Cardiac septum (tissue), 1 donor: ENCODE data around the gene RNF217. TPM values are rescaled to one million over a fixed set of nuclear protein-coding genes. Genes with fewer than 3 reads are reported as not detected.
A peak's percentile ranks its signal among the peaks of the same experiment; 100 is the strongest.
"Not testable (repeated sequence)": the region's sequence is repeated elsewhere in the genome, so short reads cannot be mapped to it uniquely, and the experiment has no call there.

Experiments
- DNase-seq: peaks from one replicate; pipeline ENCODE4 v3.0.0-alpha.2; 2020; ENCODE audit warnings: low spot score
- intact Hi-C: fragments of 100-400 bp; cut with DNase I; formaldehyde crosslinking; loops from one replicate; pipeline ENCODE4 v1.14.0; 2022
- total RNA-seq: library from RNA; stranded (reverse); fragmentation: NEBNext Ultra II Directional; extraction: Animal tissue kit (Norgen Biotek cat#: 25700); gene quantifications from one replicate; pipeline ENCODE4 v1.2.1, GENCODE V29; 2021
- donor health status: DM: no; HTN: no; CAD: no.

RNF217 gene
- total RNA-seq, 1 donor from 2014 or later, result 28.1 TPM

GRCh38 chr6:124960757-124961463 lies 1.3 kb upstream of the RNF217 start:
- DNase-seq, result no peak
- intact Hi-C loops, result loop anchor here (5.0 to 10.0 kb wide), 2 partner anchors 141 to 234 kb away; no protein-coding TSS in a partner anchor

DNA sequence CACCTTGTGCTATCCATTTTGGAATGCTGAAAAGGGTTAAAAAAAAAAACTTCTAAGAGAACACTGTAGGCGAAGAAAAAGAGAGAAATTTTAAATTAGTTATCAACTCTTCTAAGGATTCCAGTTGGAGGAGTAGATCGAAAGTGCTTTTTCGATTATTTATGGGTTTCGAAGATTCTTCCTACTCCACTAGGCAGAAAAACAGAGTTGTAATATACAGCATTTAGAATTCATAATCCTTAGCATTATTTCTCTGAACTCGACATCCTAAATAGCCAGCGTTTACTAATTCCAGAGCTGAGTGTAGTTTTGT lies 817 bp upstream of the RNF217 start:
- intact Hi-C loops, result loop anchor here (5.0 to 10.0 kb wide), 2 partner anchors 141 to 233 kb away; no protein-coding TSS in a partner anchor
- DNase-seq, result no peak

DNA sequence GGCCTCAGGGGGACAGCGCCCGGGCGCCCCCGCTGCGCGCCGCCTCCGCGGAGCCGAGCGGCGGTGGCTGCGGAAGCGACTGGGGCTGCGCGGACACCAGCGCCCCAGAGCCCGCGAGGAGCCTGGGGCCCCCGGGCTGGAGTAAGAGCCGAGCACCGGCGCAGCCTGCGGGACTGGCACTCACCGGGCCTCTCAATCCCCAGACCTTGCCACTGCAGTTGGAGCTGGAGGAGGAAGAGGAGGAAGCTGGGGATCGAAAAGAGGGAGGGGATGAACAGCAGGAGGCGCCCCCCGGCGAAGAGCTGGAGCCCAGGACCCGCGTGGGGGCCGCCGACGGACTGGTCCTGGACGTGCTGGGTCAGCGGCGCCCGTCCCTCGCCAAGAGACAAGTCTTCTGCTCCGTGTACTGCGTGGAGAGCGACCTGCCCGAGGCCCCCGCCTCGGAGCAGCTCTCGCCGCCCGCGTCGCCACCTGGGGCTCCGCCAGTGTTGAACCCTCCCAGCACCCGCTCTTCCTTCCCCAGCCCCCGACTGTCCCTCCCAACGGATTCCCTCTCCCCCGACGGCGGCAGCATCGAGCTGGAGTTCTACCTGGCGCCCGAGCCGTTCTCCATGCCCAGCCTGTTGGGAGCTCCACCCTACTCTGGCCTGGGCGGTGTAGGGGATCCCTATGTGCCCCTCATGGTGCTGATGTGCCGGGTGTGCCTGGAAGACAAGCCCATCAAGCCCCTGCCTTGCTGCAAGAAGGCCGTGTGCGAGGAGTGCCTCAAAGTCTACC lies 590 bp downstream of the RNF217 start:
- intact Hi-C loops, result loop anchor here (5.0 to 10.0 kb wide), 2 partner anchors 139 to 232 kb away; no protein-coding TSS in a partner anchor
- DNase-seq, result peak; percentile 77

DNA sequence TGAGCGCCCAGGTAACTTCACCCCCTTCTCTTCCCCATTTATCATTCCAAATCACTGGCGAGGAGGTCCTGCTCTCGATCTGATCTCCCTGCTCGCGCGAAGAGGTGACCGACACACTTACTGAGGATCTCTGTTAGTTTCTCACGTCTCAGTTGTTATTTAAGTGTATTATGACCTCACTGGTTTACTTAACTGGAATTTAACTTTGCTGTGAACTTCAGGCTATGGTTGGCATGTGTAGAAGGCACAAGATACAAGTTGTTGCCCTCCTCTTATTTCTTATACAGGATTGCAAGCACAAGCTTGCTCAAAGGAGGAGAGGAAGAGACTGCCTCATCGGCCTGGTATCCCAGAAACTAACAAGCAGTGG lies 1.2 kb downstream of the RNF217 start:
- intact Hi-C loops, result loop anchor here (5.0 to 10.0 kb wide), 2 partner anchors 139 to 231 kb away; no protein-coding TSS in a partner anchor
- no peak for DNase-seq

DNA sequence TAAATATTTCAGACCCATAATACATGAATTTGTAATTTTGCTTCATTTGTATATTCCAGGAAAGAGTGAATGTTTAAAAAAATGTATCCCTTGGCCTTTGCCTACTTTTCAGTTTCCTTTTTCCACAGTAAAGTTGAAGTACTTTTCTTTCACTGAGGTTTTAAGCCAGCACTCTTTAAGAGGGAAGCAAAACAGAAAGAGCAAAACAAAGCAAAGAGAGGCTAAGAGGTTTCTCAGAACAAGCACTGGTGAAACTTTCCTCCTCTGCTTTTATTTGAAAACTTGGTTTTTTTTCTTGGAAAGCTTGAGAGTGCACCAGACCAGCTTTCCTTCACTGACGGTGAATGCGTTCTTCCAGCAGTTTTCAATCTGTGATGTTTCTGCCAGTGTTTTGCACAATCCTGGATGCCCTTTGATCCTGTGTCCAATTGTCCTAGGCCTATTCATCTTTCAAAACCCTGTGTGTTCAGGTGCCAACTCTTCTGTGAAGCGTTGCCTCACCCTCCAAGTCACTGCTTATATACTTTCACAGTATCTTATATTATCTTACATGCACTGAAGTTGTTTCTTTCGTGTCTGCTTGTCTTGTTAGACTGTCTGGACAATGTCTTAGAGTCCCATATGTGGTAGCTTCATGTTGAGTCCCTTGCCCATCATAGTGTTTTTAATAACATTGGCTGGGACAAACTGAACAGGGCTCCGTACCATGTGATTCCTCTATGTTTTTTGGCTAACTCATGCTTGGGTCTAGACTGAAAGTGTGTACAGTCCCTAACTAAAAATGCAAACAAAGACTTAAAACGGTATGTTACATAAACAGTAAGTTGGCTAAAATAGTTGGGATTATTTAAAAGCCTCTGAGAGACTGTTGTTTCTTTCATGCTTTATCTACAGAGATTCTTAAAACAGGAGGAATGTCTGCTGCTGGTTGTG lies 1.9 kb downstream of the RNF217 start:
- DNase-seq, result no peak
- intact Hi-C loops, result loop anchor here (5.0 to 10.0 kb wide), 2 partner anchors 138 to 231 kb away; no protein-coding TSS in a partner anchor

GRCh38 chr6:124964764-124965105 lies 2.5 kb downstream of the RNF217 start:
- intact Hi-C loops, result loop anchor here (5.0 to 10.0 kb wide), 2 partner anchors 138 to 230 kb away; no protein-coding TSS in a partner anchor
- no peak for DNase-seq

- intact Hi-C loops, result loop anchor here (10.0 kb wide), 1 partner anchor 229 kb away; no protein-coding TSS in a partner anchor
Observed at GRCh38 chr6:124965424-124965850, 3.2 kb downstream of the RNF217 start.

DNA sequence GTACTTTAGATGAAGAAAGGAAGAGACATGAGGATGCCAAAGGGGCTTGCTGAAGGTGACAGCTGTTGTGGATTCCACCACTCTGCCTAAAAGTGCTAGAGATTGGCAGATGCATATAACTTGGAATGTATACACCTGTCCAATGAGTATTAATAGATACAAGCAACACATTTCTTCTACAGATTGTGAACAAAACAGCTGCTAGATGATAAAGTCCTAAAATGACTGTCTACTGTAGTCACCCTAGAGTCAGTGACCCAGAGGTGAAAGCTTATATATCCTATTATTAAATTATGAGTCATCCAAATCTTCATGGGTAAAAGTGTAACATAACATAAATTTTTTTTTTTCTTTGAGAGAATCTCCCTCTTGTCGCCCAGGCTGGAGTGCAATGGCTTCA lies 5.2 kb downstream of the RNF217 start:
- intact Hi-C loops, result loop anchor here (10.0 kb wide), 1 partner anchor 227 kb away; no protein-coding TSS in a partner anchor

More at GRCh38 chr6:124965424-124965850, 3.2 kb downstream of the RNF217 start:
- not testable (repeated sequence) for DNase-seq

DNA sequence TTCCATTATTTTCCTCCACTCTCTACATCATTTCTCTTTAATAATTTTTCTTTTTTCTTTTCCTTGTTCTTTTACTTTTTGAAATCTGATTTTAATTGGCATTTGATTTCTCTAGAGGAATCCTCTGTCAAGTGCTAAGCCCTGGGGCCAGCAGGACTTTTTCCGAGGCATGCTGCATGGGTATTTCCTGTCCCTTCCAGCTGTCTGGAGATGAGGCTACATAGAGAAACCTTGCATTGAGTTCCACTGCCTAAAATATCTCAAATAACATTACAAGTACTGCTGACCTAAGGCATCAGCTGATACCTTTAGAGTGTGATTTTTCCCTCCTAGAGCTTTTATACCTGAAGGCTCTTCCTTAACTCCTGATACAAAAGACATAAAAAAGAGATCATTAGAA lies 6.2 kb downstream of the RNF217 start:
- intact Hi-C loops, result loop anchor here (10.0 kb wide), 1 partner anchor 226 kb away; no protein-coding TSS in a partner anchor
- no peak for DNase-seq

More for the DNA sequence above, 5.2 kb downstream of the RNF217 start:
- DNase-seq, result no peak

GRCh38 chr6:124970243-124970642 lies 8.0 kb downstream of the RNF217 start:
- no peak for DNase-seq
- intact Hi-C loops, result no loop called here

- no peak for DNase-seq
- intact Hi-C loops, result no loop called here
Observed at GRCh38 chr6:124970763-124971162, 8.5 kb downstream of the RNF217 start.

GRCh38 chr6:124973780-124974179 lies 11.5 kb downstream of the RNF217 start:
- intact Hi-C loops, result no loop called here
- no peak for DNase-seq

GRCh38 chr6:124974771-124975377 lies 12.6 kb downstream of the RNF217 start:
- intact Hi-C loops, result no loop called here
- DNase-seq, result no peak

GRCh38 chr6:124977067-124977908 lies 15.1 kb downstream of the RNF217 start:
- no peak for DNase-seq

GRCh38 chr6:124978451-124979293 lies 16.4 kb downstream of the RNF217 start:
- intact Hi-C loops, result no loop called here
- DNase-seq, result no peak

More at GRCh38 chr6:124977067-124977908, 15.1 kb downstream of the RNF217 start:
- intact Hi-C loops, result no loop called here

- no peak for DNase-seq
- intact Hi-C loops, result no loop called here
Observed at GRCh38 chr6:124979294-124979678, 17.0 kb downstream of the RNF217 start.

GRCh38 chr6:124982669-124983068 lies 20.4 kb downstream of the RNF217 start:
- intact Hi-C loops, result no loop called here
- no peak for DNase-seq
